GM06990 (cell line): ENCODE measurements around the gene FAXDC2.

Experiments
- DNase-seq: peaks from one replicate; pipeline ENCODE4 v3.0.0-alpha.2; 2011; ENCODE audit not compliant: insufficient read length; ENCODE audit errors: extremely low read depth
- H3K27me3 ChIP-seq: replicated peaks from 2 replicates; pipeline ENCODE4 v1.6.0; 2011; ENCODE audit warnings: low read length; ENCODE audit not compliant: control insufficient read depth, insufficient read depth
- H3K36me3 ChIP-seq: 2 replicates; pipeline ENCODE4 v1.5.1; 2011; ENCODE audit warnings: low read length; ENCODE audit not compliant: control insufficient read depth, insufficient read depth
- H3K4me3 ChIP-seq: replicated peaks from 2 replicates; pipeline ENCODE4 v1.5.1; 2011; ENCODE audit warnings: low read depth, mild to moderate bottlenecking, control low read depth, low read length
- CTCF ChIP-seq: IDR thresholded peaks from 2 replicates; pipeline ENCODE4 v1.5.1; 2011; ENCODE audit warnings: low read length, control low read depth, mild to moderate bottlenecking, inconsistent platforms; ENCODE audit not compliant: insufficient read depth, poor library complexity, severe bottlenecking

Gene FAXDC2

GRCh38 chr5:154895606-154896561, 45.5 kb upstream of the FAXDC2 start:
- no peak overlapping the region for H3K4me3 ChIP-seq
- H3K36me3 ChIP-seq = peaks cover 25% of the 10 kb centered on the region
- TF ChIP-seq CTCF = no peak
- H3K27me3 ChIP-seq = no peaks in the 10 kb centered on the region
- no peak for DNase-seq

DNA sequence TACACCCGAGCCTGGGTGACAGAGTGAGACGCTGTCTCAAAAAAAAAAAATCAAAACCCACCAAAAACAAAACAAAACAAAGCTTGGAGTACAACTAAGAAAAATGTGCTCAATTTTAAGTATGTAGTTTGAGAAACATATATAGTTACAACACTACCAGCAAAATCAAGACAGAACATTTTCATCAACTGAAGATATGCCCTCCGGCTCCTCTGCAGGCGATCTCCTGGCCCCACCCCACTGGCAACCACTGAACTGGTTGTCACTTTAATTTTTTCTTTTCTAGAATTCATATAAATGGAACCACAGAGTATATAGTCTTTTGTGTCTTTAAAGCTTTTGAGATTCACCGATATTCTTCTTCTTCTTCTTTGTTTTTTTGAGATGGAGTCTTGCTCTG, 43.0 kb upstream of the FAXDC2 start:
- no peak for TF ChIP-seq CTCF
- Histone ChIP-seq H3K27me3 (no peaks in the 10 kb centered on the region), H3K36me3 (peaks cover 23% of the 10 kb centered on the region), H3K4me3 (no peak overlapping the region)
- no peak for DNase-seq

GRCh38 chr5:154892369-154892771, 42.0 kb upstream of the FAXDC2 start:
- no peak overlapping the region for H3K4me3 ChIP-seq
- H3K27me3 ChIP-seq = no peaks in the 10 kb centered on the region
- DNase-seq = no peak
- no peak for TF ChIP-seq CTCF
- peaks cover 24% of the 10 kb centered on the region for H3K36me3 ChIP-seq

- H3K4me3 ChIP-seq = no peak overlapping the region
- H3K36me3 ChIP-seq = peaks cover 13% of the 10 kb centered on the region
- DNase-seq = no peak
- H3K27me3 ChIP-seq = no peaks in the 10 kb centered on the region
- no peak for TF ChIP-seq CTCF
These were observed 35.0 kb upstream of the FAXDC2 start for GRCh38 chr5:154885439-154885838.

- TF ChIP-seq CTCF = no peak
- no peaks in the 10 kb centered on the region for H3K27me3 ChIP-seq
- DNase-seq = no peak
- H3K36me3 ChIP-seq = peaks cover 12% of the 10 kb centered on the region
- no peak overlapping the region for H3K4me3 ChIP-seq
These were observed 34.0 kb upstream of the FAXDC2 start for GRCh38 chr5:154884424-154884823.

DNA sequence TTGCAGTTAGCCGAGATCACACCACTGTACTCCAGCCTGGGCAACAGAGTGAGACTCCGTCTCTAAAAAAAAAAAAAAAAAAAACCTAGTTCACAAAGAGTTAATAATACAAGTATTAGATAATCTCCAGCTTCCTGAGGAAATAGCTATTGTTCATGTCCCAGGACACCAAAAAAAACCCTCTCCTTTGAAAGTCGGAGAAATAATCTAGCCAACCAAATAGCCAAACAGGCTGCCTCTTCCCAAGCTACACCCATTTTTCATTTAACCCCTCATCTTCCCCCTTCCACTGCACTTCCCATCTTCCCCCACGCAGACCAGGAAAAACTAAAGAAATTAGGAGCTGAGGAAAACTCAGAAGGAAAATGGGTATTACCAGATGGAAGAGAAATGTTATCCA, 31.6 kb upstream of the FAXDC2 start:
- no peak for DNase-seq
- Histone ChIP-seq H3K4me3 (no peak overlapping the region), H3K27me3 (no peaks in the 10 kb centered on the region), H3K36me3 (peaks cover 11% of the 10 kb centered on the region)
- no peak for TF ChIP-seq CTCF
